Neuron (in vitro differentiated cells): Measurements from ENCODE around the gene FABP6.
"Not testable (repeated sequence)": the region's sequence is repeated elsewhere in the genome, so short reads cannot be mapped to it uniquely, and the experiment has no call there.

Experiments used
- H2AFZ ChIP-seq: one replicate; pipeline ENCODE4 v1.6.1; 2013; ENCODE audit warnings: low read depth, mild to moderate bottlenecking, inconsistent platforms, low read length, moderate library complexity
- H3K27me3 ChIP-seq: one replicate; pipeline ENCODE4 v1.6.1; 2013; ENCODE audit warnings: low read length; ENCODE audit not compliant: insufficient read depth
- H3K36me3 ChIP-seq: one replicate; pipeline ENCODE4 v1.6.1; 2013; ENCODE audit warnings: low read length; ENCODE audit not compliant: insufficient read depth
- H3K4me1 ChIP-seq: one replicate; pipeline ENCODE4 v1.6.1; 2013; ENCODE audit warnings: low read length; ENCODE audit not compliant: insufficient read depth
- H3K4me3 ChIP-seq: 2 replicates; pipeline ENCODE4 v1.5.1; 2013; ENCODE audit warnings: mild to moderate bottlenecking, low read length, moderate library complexity
- H3K9me3 ChIP-seq: one replicate; pipeline ENCODE4 v1.6.1; 2013; ENCODE audit warnings: low read length

The FABP6 gene

GRCh38 chr5:160229190-160229742 is at the start of gene FABP6:
TSS of gene FABP6 (plus strand) at chr5:160229506. CDS start at chr5:160229558, 52 bp downstream.
- Histone ChIP-seq H3K4me3 (no peak within 1 kb of the TSS), H2AFZ (no peak within 1 kb of the TSS), H3K4me1 (no peaks in the 10 kb centered on the region), H3K27me3 (no peaks in the 10 kb centered on the region), H3K9me3 (no peaks in the 10 kb centered on the region), H3K36me3 (no peaks in the 10 kb centered on the region)

- Histone ChIP-seq H3K36me3 (no peaks in the 10 kb centered on the region), H3K9me3 (no peaks in the 10 kb centered on the region), H3K27me3 (no peaks in the 10 kb centered on the region), H2AFZ (no peak overlapping the region), H3K4me1 (no peaks in the 10 kb centered on the region), H3K4me3 (no peak overlapping the region)
Observed at GRCh38 chr5:160180931-160181330, 48.4 kb upstream of the FABP6 start.

GRCh38 chr5:160181965-160182622 is 47.2 kb upstream of the FABP6 start:
- Histone ChIP-seq H3K9me3 (peaks cover 3% of the 10 kb centered on the region), H3K27me3 (no peaks in the 10 kb centered on the region), H3K4me3 (no peak overlapping the region), H3K4me1 (no peaks in the 10 kb centered on the region), H2AFZ (no peak overlapping the region), H3K36me3 (no peaks in the 10 kb centered on the region)

GRCh38 chr5:160183075-160183474 is 46.2 kb upstream of the FABP6 start:
- no peak overlapping the region for H2AFZ ChIP-seq
- no peaks in the 10 kb centered on the region for H3K27me3 ChIP-seq
- H3K36me3 ChIP-seq: no peaks in the 10 kb centered on the region
- H3K4me3 ChIP-seq: no peak overlapping the region
- no peaks in the 10 kb centered on the region for H3K4me1 ChIP-seq
- H3K9me3 ChIP-seq: peaks cover 3% of the 10 kb centered on the region

GRCh38 chr5:160185626-160186360 is 43.5 kb upstream of the FABP6 start:
- no peaks in the 10 kb centered on the region for H3K27me3 ChIP-seq

GRCh38 chr5:160186480-160186879 is 42.8 kb upstream of the FABP6 start:
- H2AFZ ChIP-seq: no peak overlapping the region
- no peaks in the 10 kb centered on the region for H3K27me3 ChIP-seq
- H3K9me3 ChIP-seq: peaks cover 3% of the 10 kb centered on the region
- no peaks in the 10 kb centered on the region for H3K4me1 ChIP-seq
- no peak overlapping the region for H3K4me3 ChIP-seq
- no peaks in the 10 kb centered on the region for H3K36me3 ChIP-seq

More at GRCh38 chr5:160185626-160186360, 43.5 kb upstream of the FABP6 start:
- no peak overlapping the region for H2AFZ ChIP-seq
- H3K36me3 ChIP-seq: no peaks in the 10 kb centered on the region
- no peak overlapping the region for H3K4me3 ChIP-seq
- H3K4me1 ChIP-seq: no peaks in the 10 kb centered on the region
- H3K9me3 ChIP-seq: peaks cover 3% of the 10 kb centered on the region

GRCh38 chr5:160187091-160187490 is 42.2 kb upstream of the FABP6 start:
- Histone ChIP-seq H3K4me3 (no peak overlapping the region), H3K9me3 (peaks cover 3% of the 10 kb centered on the region), H3K36me3 (no peaks in the 10 kb centered on the region), H2AFZ (no peak overlapping the region), H3K27me3 (no peaks in the 10 kb centered on the region), H3K4me1 (no peaks in the 10 kb centered on the region)

GRCh38 chr5:160188141-160189015 is 40.9 kb upstream of the FABP6 start:
- H3K36me3 ChIP-seq: no peaks in the 10 kb centered on the region
- H3K27me3 ChIP-seq: no peaks in the 10 kb centered on the region
- no peaks in the 10 kb centered on the region for H3K4me1 ChIP-seq
- no peak overlapping the region for H3K4me3 ChIP-seq
- no peak overlapping the region for H2AFZ ChIP-seq
- H3K9me3 ChIP-seq: peaks cover 3% of the 10 kb centered on the region

GRCh38 chr5:160192424-160192823 is 36.9 kb upstream of the FABP6 start:
- Histone ChIP-seq H3K36me3 (no peaks in the 10 kb centered on the region), H3K27me3 (no peaks in the 10 kb centered on the region), H3K4me1 (peaks cover 2% of the 10 kb centered on the region)

GRCh38 chr5:160193076-160193475 is 36.2 kb upstream of the FABP6 start:
- H3K9me3 ChIP-seq, H3K36me3 ChIP-seq, H3K4me3 ChIP-seq, H3K27me3 ChIP-seq, H2AFZ ChIP-seq, H3K4me1 ChIP-seq: not testable (repeated sequence)

More at GRCh38 chr5:160192424-160192823, 36.9 kb upstream of the FABP6 start:
- Histone ChIP-seq H2AFZ (no peak overlapping the region), H3K4me3 (no peak overlapping the region), H3K9me3 (no peaks in the 10 kb centered on the region)

- not testable (repeated sequence) for H3K9me3 ChIP-seq, H3K36me3 ChIP-seq, H3K27me3 ChIP-seq, H3K4me3 ChIP-seq, H2AFZ ChIP-seq
- H3K4me1 ChIP-seq: peaks cover 15% of the 10 kb centered on the region
Observed at GRCh38 chr5:160193790-160194189, 35.5 kb upstream of the FABP6 start.

- H3K4me1 ChIP-seq: peaks cover 22% of the 10 kb centered on the region
- no peak overlapping the region for H3K4me3 ChIP-seq
Observed at GRCh38 chr5:160197341-160198144, 31.8 kb upstream of the FABP6 start.

More at GRCh38 chr5:160197341-160198144, 31.8 kb upstream of the FABP6 start:
- Histone ChIP-seq H3K36me3 (no peaks in the 10 kb centered on the region), H3K27me3 (no peaks in the 10 kb centered on the region), H2AFZ (no peak overlapping the region), H3K9me3 (no peaks in the 10 kb centered on the region)
